K562 (cell line): Measurements from ENCODE around the gene ADORA2B. TPM values are rescaled to one million over a fixed set of nuclear protein-coding genes. Genes with fewer than 3 reads are reported as not detected.

Experiments used
- CBFA2T3 ChIP-seq: fragments of 450-650 bp; IDR thresholded peaks from 2 replicates; pipeline ENCODE4 v1.6.1; 2017
- CTBP1 ChIP-seq: fragments of 450-650 bp; IDR thresholded peaks from 2 replicates; pipeline ENCODE4 v1.6.1; 2016; ENCODE audit warnings: borderline replicate concordance
- CXXC5 ChIP-seq: fragments of 250-450 bp; sonication (Bioruptor Pico); IDR thresholded peaks from 2 replicates; pipeline ENCODE4 v1.8.0; 2022; ENCODE audit warnings: inconsistent platforms, mild to moderate bottlenecking, moderate library complexity
- MAX ChIP-seq: sonication (generic); formaldehyde crosslinking; IDR thresholded peaks from 2 replicates; pipeline ENCODE4 v1.9.0; 2022; ENCODE audit warnings: mild to moderate bottlenecking, missing genetic modification reagents
- MEIS2 ChIP-seq: fragments of 450-650 bp; IDR thresholded peaks from 2 replicates; pipeline ENCODE4 v1.6.1; 2014; ENCODE audit warnings: mild to moderate bottlenecking; ENCODE audit not compliant: partially characterized antibody
- PKNOX1 ChIP-seq: fragments of 450-650 bp; IDR thresholded peaks from 2 replicates; pipeline ENCODE4 v1.6.1; 2016
- RAD51 ChIP-seq: fragments of 450-650 bp; IDR thresholded peaks from 2 replicates; pipeline ENCODE4 v1.7.1; 2016; ENCODE audit warnings: low read depth, mild to moderate bottlenecking, borderline replicate concordance
- REST ChIP-seq, 2 experiments: fragments of 450-650 bp; formaldehyde crosslinking in 1 of 2; IDR thresholded peaks; 2 replicates each; pipeline versions ENCODE4 v1.4.0 to v1.6.1; 2014 to 2020; ENCODE audit warnings: mild to moderate bottlenecking in 2 of 2, borderline replicate concordance in 1 of 2, low read depth in 1 of 2
- SPI1 ChIP-seq: IDR thresholded peaks from 2 replicates; pipeline ENCODE4 v1.6.1; 2011; ENCODE audit warnings: low read depth, low read length, control low read depth, borderline replicate concordance
- TAL1 ChIP-seq: fragments of 450-650 bp; IDR thresholded peaks from 2 replicates; pipeline ENCODE4 v1.6.1; 2016; ENCODE audit warnings: mild to moderate bottlenecking
- TCF3 ChIP-seq: sonication (generic); formaldehyde crosslinking; IDR thresholded peaks from 2 replicates; pipeline ENCODE4 v1.4.0; 2020; ENCODE audit warnings: mild to moderate bottlenecking, missing genetic modification reagents
- THAP12 ChIP-seq: fragments of 250-450 bp; sonication (Bioruptor Pico); IDR thresholded peaks from 2 replicates; pipeline ENCODE4 v1.9.0; 2021; ENCODE audit warnings: mild to moderate bottlenecking, inconsistent platforms
- ZBTB7A ChIP-seq: IDR thresholded peaks from 2 replicates; pipeline ENCODE4 v1.6.1; 2011; ENCODE audit warnings: low read depth, mild to moderate bottlenecking, low read length, moderate library complexity, borderline replicate concordance; ENCODE audit not compliant: control insufficient read depth
- ZNF134 ChIP-seq: fragments of 250-450 bp; sonication (Bioruptor Pico); conservative IDR thresholded peaks from 2 replicates; pipeline ENCODE4 v1.4.0; 2020
- polyA plus RNA-seq, 8 experiments: library from polyadenylated mRNA; depleted of rRNA in 4 of 8; stranded (reverse) in 5 of 8; unstranded in 3 of 8; fragments of >200 nt; fragmentation: Nextera tagmentation in 2 of 8; fragmentation: Illumina TruSeq in 1 of 8; extraction: Ambion mirVana in 2 of 8; extraction: Trizol in 1 of 8; gene quantifications; 2 replicates each; pipeline versions ENCODE4 v1.2.1 to v1.2.3, GENCODE V29; 2011 to 2014; ENCODE audit warnings: inconsistent platforms in 1 of 8, missing spikeins in 1 of 8
- total RNA-seq, 7 experiments: library from RNA; depleted of rRNA in 6 of 7; stranded (reverse); fragments of >200 nt in 6 of 7; fragmentation: Illumina TruSeq in 2 of 7; extraction: Trizol in 2 of 7; gene quantifications; 2 replicates each; pipeline versions ENCODE4 v1.2.1 to v1.2.3, GENCODE V29; 2011 to 2021; ENCODE audit warnings: low replicate concordance in 1 of 7

Gene ADORA2B
- total and polyA plus RNA-seq, 9 of the 15 experiments (the other 6 are each of a cell fraction or from before 2014, with no cell fraction given), result 6.4 to 16.6 (median 10.5) TPM

- TF ChIP-seq REST (IDR thresholded peaks at IDR 0.05; ENCODE audit: borderline replicate concordance) (no peak), REST (CRISPR knock-in tag; IDR thresholded peaks at IDR 0.05; ENCODE audit: low read depth) (no peak), CTBP1 (peak; percentile 70; the same call in 1 of the 2 replicates), MAX (CRISPR knock-in tag) (0 out of 2 replicates have a peak, but pooled peaks have one; percentile 16), TAL1 (peak; percentile 26), SPI1 (peak; percentile 13; the same call in 1 of the 2 replicates), CXXC5 (peak; percentile 25; the same call in 1 of the 2 replicates), THAP12 (CRISPR knock-in tag) (no peak), RAD51 (no peak), ZNF134 (CRISPR knock-in tag) (no peak), TCF3 (CRISPR knock-in tag) (peak; percentile 63; the same call in 1 of the 2 replicates), MEIS2 (peak; percentile 23), CBFA2T3 (peak; percentile 57), ZBTB7A (no peak), PKNOX1 (peak; percentile 38; the same call in 1 of the 2 replicates)
Observed at GRCh38 chr17:15912416-15912955, 32.4 kb upstream of the ADORA2B start (continued).
